Measurements from ENCODE around the gene GRIA3.

GRIA3 gene

DNA sequence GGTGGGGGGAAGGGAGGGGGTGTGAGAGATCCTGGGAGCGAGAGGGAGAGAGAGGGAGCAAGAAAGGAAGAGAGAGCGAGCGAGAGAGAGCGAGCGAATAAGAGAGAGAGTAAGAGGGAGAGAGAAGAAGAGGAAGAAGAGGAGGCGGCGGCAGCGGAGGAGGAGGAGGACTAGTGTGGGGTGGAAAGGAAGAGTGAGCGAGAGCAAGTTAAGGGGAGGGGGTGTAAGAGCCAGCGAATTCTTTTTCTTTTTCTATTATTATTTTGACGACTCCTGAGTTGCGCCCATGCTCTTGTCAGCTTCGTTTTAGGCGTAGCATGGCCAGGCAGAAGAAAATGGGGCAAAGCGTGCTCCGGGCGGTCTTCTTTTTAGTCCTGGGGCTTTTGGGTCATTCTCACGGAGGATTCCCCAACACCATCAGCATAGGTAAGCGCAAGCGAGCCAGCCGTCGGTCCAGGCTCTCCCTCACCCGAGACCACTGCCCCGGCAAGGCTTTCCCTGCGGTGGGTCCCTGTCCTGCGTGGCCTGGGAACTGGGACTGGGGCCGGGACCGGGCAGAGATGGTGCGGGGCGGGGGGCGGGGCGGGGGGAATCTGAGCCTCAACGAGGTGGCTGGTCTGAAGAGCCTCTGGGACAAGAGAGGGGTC is at the start of gene GRIA3:
Gene GRIA3 (plus strand): TSS at position 60 of the 647 bp plus-strand sequence. CDS start 258 bp downstream, at position 318.
- no peak for DNase-seq (ENCODE audit: low read depth in 2 of 3, low spot score in 1 of 3)

DNA sequence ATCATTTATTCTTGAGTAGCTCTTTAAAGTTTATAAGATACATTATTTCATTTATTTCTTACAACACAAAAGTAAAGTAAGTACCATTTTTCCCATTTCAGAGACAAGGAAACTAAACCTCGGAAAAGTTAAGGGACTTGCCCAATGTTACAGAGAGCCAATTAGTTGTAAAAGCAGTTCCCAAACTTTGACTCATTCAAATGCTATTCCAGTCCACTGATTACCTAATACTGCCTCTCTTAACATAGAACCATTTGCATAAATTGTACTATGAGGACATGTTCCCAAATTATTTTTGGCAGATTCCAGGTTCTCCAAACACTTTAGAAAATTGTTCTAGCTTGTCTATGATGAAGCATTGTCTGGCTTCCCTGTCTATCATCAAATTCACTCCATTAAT is 45.6 kb upstream of the GRIA3 start:
- DNase-seq (ENCODE audit: low read depth in 2 of 3, low spot score in 1 of 3): no peak

DNA sequence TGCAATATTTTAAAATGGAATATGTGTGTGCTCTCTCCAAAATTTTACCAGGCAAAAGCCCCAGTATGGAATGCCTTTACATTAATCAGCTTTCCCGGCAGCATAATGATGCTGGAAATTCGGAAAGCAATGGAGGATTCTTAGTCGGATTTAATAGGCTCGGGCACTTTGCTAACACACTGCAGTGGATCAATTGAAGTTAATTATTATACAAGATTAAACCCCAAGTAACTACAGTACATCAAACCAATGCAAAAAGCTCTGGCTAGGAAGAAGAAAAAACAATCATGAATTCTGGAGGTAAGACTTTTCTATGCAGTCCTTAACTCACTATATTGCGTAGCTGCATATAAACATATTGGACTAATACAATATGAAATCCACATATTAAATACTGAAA is 43.6 kb upstream of the GRIA3 start:
- DNase-seq (ENCODE audit: low read depth in 2 of 3, low spot score in 1 of 3): no peak

DNA sequence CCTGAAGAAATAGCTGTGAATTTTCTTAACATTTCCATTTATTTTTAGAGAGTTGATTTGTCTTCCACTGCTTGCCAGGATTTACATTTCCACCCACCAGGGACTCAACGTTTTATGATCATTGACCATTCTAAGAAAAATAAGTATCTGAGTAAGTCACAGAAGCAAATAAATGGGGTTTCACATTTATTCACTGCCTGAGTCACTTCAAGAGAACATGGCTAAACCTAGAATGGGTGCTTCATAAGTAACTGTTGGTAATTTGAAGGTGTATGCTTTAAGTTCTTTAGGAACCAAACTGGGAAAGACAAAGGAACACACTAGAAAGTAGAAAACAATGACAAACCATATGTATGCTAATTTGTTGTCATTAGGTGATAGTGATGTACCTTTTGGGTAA is 43.2 kb upstream of the GRIA3 start:
- DNase-seq (ENCODE audit: low read depth in 2 of 3, low spot score in 1 of 3): no peak

DNA sequence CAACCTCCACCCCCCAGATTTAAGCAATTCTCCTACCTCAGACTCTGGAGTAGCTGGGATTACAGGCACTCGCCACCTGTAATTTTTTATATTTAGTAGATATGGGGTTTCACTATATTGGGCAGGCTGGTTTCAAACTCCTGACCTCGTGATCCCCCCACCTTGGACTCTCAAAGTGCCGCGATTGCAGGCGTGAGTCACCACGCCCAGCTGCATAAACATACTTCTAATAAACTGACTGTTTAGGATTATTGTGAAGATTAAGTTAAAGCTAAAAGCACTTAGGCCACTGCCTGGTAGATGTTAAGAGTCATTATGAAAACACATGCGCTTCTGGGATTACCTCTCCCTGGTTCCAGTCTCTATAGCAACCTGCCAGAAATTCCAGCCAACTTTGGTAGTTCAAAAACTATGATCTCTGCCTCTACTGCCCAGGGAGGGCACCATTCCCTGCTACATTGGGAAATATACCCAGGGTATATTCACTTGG is 30.2 kb upstream of the GRIA3 start:
- no peak for DNase-seq (ENCODE audit: low read depth in 2 of 3, low spot score in 1 of 3)

DNA sequence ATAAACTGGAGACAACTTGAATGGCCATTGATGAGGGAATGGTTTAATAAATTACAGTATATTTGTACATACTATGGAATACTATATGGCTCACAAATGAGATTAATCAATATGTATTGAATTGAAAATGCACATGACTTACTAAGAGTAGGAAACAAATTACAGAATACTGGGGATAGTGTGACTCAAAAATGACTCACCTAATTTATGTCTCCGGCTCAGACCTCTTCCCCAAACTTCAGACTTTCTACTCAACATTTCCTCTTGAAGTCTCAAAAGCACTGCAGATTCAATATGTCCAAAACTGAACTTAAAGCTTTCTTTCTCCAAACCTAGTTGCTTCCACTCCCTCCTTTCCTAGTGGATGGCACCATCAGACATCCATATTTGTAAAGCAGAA is 28.8 kb upstream of the GRIA3 start:
- no peak for DNase-seq (ENCODE audit: low read depth in 2 of 3, low spot score in 1 of 3)

DNA sequence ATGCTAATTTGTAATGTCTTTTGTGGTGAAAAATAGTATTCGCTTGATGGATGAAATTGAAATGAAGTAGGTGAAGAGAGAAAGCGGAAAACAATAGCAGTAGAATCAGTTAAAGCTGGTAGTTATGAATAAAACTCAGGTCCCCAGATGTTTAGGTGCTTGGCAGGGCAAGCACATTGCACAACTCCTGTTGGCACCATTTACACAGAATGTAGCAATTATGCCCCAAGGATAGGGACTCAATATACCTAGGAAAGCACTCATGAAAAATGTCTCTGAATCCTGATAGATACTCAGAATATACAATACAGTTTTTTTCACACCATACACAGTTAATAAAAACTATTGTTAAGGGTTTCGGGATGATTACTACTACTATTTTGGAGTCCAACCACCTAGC is 26.5 kb upstream of the GRIA3 start:
- DNase-seq (ENCODE audit: low read depth in 2 of 3, low spot score in 1 of 3): no peak

DNA sequence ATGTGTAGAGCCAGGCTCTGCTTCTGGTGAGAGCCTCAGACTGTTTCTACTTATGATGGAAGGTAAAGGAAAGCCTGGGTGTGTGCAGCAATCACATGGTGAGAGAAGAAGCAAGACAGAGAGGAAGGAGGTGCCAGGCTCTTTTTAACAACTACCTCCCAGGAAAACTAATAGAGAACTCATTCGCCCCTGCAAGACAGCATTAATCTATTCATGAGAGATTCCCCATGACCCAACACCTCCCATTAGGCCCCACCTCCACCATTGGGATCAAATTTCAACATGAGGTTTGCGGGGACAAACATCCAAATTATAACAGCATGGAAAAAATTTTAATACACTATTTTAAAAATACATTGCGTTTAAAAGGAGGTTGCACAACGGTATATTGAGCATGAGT is 24.7 kb upstream of the GRIA3 start:
- no peak for DNase-seq (ENCODE audit: low read depth in 2 of 3, low spot score in 1 of 3)

DNA sequence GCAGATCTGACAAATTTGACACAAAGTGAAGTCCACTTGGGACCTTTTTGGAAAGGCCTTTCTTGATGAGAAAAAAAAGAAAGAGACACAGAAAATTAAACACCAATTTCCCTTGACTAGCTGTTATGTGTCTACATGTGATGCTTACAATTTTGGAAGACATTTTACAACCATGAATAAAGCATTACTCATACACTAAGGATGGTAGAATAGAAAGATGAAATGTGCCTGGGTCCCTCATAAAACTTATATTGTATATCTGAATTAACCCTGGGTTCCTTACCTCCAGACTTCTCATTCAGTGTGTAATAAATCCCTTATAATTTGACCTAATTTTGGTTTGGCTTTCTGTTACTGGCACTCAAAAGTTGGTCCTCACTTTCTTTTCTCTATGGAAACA is 16.5 kb upstream of the GRIA3 start:
- no peak for DNase-seq (ENCODE audit: low read depth in 2 of 3, low spot score in 1 of 3)

DNA sequence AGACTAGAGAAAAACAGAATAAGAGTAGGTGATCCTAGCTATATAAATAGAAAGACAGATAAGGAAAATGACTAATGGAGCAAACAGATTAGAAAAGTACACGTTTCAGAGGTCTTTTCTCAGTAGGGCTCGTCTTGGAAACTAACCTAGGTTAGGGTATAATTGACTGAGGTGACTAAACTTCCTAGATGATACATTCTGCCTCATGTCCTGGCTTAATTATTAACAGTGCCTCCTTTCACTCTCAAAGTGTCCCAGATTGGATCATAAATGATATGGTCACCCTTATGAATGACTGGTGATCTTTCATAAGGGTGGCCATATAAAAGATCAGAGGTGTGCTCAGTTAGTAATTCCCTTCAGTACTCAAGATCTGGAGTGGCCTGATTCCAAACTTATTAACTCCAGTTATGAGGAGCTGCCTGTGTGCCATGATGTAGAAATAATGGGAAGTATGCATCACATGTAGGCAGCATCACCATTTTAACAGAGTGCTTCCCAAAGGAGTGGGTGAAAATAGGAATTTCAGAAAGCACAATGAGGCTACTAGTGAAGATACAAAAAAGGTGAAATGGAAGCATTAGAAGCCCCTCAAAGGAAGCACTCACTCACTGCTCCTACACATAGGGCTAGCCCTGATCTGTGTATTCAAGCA is 14.7 kb upstream of the GRIA3 start:
- no peak for DNase-seq (ENCODE audit: low read depth in 2 of 3, low spot score in 1 of 3)

DNA sequence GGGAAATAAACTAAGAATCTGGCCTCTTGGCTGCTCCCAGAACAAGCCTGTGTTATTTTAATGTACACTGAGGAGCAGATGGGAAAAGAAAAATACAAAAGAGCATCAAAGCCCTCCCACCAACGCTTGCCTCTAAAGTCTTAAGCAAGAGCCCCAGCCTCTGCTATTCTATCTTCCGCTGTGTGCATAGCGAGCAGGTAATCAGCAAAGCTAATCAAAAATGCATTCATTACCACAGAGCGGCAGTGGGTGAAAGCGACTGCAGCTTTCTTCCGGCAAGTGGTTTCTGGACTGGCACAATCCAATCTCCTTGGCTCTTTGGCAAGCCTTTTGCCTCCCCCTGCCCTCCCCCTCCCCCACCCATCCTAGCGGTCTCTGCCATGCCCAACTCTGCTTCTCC is 13.5 kb upstream of the GRIA3 start:
- DNase-seq (ENCODE audit: low read depth in 2 of 3, low spot score in 1 of 3): no peak

DNA sequence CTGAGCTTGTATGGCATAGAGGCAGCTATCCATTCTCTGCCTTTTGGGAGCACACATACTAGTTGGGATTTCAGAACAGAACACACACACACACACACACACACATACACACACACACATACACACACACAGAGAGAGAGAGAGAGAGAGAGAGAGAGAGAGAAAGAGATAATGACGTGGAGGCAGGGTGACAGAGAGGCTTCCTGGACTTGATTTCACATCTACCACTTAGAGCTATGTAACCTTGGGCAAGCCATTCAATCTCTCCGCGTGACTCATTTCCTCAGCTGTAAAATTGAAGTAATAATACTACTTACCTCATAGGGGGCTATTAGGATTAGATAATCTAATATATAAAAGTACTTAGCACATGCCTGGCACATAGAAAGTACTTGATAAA is 12.3 kb upstream of the GRIA3 start:
- DNase-seq (ENCODE audit: low read depth in 2 of 3, low spot score in 1 of 3): no peak

DNA sequence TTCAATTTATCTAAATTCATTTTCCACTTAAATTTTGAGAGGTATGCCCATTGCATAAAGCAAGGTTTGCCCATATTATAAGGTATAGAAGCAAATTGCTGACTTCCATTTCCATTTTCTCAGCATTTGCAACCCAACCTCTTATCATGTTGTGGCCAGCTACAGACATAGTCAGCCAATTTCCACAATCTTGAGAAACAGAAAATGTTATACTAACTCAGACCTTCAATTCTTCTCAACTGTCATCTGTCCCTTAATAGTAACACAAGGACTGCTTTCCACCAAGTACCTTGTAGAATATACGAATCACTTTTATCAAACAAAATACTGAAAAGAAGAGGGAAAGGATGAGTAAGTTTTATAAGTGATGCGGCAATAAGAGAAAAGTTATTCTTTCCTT is 11.2 kb upstream of the GRIA3 start:
- DNase-seq (ENCODE audit: low read depth in 2 of 3, low spot score in 1 of 3): no peak

DNA sequence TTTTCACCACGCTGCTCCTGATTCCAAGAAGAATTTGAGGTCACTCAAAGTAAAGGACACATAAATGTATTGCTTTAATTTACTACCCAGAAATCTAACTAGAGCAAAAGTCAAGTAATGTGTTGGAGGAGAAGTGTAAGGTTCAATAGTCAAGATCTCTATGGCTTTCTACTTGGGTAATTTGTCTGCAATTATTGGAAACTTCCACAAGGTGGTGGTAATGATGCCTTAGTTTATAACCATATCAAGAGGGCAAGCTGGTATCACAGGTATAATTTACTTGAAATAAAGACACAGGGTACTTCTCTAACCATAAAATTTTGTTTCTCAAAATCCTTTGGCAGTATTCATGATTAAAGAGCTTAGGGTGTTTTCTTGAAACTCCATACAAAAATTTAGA is 10.2 kb upstream of the GRIA3 start:
- no peak for DNase-seq (ENCODE audit: low read depth in 2 of 3, low spot score in 1 of 3)

DNA sequence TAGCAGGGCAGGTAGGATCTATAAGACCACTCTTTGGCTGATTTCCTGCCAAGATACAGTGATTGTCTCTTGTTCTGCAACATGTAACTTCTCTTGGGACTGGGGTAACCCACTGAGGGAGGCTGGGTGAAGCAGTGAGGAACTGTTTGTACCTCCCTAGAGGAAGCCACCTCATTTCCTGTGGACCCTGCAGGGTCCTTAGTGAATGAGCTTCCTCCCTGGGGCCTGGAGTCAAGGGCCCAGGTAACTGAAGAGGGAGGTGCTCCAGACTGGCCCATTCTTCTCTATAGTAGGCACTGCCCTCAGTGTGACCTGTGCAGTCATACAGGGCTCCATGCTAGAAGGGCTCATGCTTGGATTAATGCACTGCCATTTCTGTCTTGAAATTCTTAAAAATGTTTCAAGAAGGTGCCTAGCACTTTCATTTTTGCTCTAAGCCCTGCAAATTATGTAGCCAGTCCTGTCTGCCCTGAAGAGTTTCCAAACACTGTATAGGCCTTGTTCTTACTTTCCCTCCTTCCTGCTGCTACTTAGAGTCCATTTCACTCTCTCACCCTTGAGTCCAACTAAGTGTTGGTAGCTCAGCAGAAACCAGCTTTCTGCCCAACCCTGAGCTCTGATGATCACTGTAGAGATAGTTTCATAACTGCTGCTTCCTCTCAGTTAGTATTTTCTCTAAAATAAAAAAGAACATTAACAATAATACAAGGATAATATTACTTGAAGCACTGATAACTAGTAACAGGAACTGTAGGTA is 8.5 kb upstream of the GRIA3 start:
- DNase-seq (ENCODE audit: low read depth in 2 of 3, low spot score in 1 of 3): no peak

DNA sequence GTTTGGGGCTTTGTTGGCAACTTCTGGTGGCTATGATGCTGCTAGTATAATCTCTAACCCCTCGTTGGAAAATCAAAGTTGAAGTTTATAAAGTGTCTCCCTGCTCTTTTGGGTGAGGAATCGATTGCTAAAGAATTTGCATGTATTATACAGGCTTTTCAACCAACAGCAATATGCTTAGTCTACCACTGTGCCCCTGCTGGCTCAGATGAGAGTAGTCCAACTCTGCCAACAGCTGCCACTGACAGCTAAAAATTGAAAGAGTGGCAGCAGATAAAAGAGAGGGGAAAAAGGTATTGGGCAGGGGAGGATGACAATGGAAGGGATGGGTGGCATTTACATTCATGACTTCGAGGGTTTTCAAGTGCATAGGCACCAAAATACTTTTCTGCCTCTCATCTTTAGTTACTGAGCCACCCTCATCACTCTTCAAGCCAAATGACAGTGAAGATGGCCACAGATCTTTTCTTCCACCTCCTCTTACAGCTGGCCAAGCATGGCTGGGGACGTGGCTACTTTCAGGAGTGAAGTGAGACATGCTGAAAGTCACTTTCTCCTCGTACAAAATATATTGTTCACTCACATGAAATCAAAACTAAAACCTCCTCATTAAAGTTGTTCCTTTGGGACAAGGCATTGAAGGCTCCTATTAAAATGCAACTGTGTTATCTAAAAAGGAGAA is 2.7 kb upstream of the GRIA3 start:
- DNase-seq (ENCODE audit: low read depth in 2 of 3, low spot score in 1 of 3): no peak

DNA sequence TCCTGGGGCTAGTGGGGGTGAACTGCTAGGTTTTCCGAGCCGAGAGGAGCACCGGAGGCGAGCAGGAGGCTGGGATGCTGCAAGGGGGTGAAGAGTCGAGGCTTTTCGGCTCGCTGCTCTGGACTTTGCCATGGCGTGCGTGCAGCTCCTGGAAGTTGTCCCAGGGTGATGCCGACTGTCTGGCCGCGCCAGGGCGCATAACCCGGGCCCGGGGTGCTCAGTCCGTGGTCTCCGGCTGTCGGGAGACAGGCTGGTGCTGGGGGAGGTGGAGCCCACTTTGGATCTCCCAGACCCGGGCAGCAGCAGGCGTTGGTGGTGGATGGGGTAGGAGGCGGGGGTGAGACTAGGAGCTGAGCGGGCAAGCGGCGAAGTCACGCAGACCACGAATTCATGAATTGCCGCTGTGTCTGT is 793 bp downstream of the GRIA3 start:
- no peak for DNase-seq (ENCODE audit: low read depth in 2 of 3, low spot score in 1 of 3)

DNA sequence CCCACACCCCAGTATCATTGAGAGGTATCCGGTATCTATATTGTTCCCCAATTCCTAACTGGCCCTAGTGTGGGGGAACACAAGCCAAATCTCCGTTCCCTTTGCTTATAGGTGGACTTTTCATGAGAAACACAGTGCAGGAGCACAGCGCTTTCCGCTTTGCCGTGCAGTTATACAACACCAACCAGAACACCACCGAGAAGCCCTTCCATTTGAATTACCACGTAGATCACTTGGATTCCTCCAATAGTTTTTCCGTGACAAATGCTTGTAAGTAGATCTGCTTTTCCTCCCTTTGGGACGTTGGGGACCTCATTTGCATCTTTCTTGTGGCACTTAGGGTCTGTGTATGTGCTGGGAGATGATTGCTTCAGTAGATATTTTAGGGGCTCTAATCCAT is 1.6 kb downstream of the GRIA3 start:
- DNase-seq (ENCODE audit: low read depth in 2 of 3, low spot score in 1 of 3): no peak

DNA sequence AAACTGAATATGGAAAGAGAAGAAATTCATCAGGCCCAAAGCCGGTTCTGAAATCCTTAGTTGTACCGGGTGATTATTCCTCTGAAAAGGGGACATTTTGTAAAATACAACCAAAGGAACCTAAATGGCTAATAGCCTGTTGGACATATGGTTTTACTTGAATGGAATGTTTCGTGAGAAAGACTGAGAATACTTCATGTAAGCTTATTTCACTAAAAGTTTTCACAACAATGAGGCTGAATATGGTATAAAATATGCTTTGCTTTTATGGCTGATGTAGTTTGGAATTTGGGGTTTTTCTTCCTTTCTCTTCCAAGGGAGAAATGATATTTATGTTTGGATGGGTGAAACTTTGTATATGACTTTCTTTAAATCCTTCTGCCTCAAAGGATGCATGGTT is 2.7 kb downstream of the GRIA3 start:
- DNase-seq (ENCODE audit: low read depth in 2 of 3, low spot score in 1 of 3): no peak

DNA sequence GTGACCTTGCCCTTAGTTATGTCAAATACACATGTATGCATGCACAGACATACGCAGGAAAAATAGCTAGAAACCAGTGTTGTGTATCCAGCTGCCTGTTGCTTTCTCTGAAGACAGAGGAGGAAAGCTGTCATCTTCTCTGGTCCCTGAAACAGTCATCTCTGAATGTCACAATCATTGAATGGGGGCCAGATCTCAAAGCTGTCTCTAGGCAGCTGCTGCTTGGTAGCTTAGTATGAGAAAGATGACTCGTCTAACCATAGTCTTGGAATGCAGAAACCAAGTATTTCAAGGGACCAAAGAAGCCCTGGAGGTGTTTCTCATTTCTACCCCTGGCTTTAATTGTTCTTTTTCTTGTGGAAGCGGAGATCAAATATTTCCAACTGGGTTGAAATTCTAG is 4.0 kb downstream of the GRIA3 start:
- DNase-seq (ENCODE audit: low read depth in 2 of 3, low spot score in 1 of 3): no peak

DNA sequence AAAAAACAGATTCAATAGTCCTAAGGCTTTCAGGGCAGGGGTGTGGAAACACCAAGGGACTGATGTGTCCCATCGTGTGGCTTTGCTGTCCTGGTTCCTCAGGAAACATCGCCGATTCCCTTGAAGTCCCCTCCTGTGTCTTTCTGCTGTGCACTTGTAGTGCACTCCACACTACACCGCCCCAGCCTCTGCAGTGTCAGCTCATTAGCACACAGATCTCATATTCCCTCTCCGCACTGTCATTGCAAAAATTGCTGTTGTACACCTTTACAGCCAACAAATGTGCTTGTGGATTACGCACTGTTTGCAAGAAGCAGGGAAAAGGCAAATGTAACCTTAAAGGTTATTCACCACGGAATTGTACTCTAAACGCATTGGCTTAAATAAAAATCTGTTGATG is 5.3 kb downstream of the GRIA3 start:
- DNase-seq (ENCODE audit: low read depth in 2 of 3, low spot score in 1 of 3): no peak

DNA sequence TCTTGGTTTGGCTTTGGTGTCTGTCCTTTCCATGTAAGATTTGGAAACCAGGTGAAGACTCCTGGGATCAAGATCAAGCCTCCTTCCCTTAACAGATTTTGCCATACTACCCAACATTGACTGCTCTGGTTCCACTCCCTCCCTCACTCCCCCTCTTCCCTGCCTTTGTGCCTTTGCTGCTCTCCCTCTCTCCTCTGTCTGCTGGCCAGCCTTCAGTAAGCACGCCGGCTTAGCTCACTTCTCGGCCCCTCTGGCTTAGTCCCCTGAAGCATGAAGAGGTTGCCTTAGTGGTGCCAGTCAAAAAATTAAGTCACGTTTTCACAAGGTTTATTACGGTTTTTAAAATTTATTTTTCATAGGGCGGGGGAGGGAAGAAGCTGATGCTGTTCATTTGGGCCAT is 6.0 kb downstream of the GRIA3 start:
- DNase-seq (ENCODE audit: low read depth in 2 of 3, low spot score in 1 of 3): no peak

Measured in stimulated activated CD4-positive, alpha-beta T cell treated with anti-CD3 and anti-CD28 coated beads, Interleukin-12 subunit alpha, Interleukin-12 subunit beta, amount 100 ng/mL, for 48 hours (primary cell).